Measurements from ENCODE around the gene DGKA.
A peak's percentile ranks its signal among the peaks of the same experiment; 100 is the strongest.
"Not testable (repeated sequence)": the region's sequence is repeated elsewhere in the genome, so short reads cannot be mapped to it uniquely, and the experiment has no call there.

The DGKA gene

DNA sequence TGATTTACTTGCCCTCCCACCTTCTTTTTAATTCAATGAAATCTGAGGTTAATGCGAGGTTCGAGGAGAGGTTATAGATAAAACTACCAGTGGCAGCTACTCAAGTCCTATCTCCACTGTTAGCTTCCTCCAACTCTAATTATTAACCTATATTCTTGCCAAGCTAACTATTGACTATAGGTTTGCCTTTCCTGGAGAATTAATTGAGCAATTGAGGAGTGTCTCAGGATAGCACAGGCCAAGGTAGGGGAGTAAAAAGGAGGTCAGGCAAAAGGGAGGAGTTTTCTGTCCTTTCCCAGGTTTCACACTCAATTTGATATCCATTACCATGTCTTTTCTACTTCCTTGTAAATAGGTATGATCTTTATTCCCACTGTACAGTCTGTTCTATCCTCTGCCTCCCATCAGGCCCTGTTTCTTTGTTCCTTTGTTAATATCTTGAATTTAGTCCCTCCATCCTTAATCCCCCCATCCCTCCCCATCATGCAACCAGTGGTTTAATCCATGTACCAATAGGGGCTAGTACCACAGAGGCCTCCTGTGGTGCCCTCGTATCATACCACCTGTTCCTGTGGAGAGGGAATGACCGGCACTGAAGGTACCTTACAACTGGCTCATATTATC is 62.4 kb downstream of the DGKA start:
- Mint-ChIP-seq H3K27ac (no peak overlapping the region), H3K4me1 (ENCODE audit: low read depth) (peaks cover 16% of the 10 kb centered on the region), H3K4me3 (no peak overlapping the region), H3K36me3 (ENCODE audit: low read depth) (peaks cover 36% of the 10 kb centered on the region), H3K9me3 (no peaks in the 10 kb centered on the region), H3K27me3 (peaks cover 9% of the 10 kb centered on the region)

DNA sequence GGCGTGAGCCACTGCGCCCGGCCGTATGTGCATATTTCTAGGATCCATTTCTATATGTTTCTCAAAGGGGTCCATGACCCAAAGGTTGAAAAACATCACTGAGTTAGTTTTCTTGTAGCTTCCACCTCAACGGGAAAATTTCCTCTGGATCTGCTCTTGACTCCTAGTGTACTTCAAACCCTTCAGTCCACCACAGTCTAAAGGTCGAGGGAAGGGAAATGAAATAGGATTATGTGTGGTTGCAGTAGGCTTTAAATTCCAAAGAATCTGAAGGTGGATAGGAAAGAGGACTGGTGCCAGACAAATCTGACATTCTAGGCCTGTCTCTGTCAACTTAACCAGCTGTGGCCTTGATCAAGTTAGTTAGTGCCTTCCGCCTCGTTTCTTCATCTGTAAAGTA is 64.4 kb downstream of the DGKA start:
- Mint-ChIP-seq H3K27me3 (peaks cover 9% of the 10 kb centered on the region), H3K4me3 (no peak overlapping the region), H3K4me1 (ENCODE audit: low read depth) (peaks cover 21% of the 10 kb centered on the region), H3K9me3 (no peaks in the 10 kb centered on the region), H3K27ac (no peak overlapping the region), H3K36me3 (ENCODE audit: low read depth) (peaks cover 27% of the 10 kb centered on the region)

DNA sequence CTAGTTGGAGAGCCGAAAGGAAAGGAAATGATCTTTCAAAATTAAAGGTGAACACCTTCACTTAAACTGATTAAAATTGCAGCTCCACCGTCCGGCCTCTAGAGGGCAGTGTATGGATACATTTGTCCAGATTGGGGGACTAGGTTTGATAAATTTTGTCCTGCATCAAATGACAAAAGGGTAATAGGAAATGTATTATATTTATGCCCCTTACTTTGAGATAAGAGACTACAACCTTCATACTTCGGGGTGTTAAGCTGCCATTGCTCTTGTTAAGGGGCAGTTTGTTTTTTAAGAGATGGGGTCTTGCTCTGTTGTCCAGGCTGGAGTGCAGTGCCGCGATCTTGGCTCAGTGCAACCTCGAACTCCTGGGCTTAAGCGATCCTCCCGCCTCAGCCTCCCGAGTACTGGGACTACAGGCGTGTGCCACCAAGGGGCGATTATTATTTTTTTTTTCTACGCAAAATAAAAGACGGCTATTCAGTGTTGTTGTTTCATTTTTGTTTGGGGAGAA is 65.3 kb downstream of the DGKA start:
- no peaks in the 10 kb centered on the region for H3K9me3 Mint-ChIP-seq
- H3K4me1 Mint-ChIP-seq (ENCODE audit: low read depth): peaks cover 21% of the 10 kb centered on the region
- peak overlapping the region; percentile 78 for H3K4me3 Mint-ChIP-seq
- peaks cover 9% of the 10 kb centered on the region for H3K27me3 Mint-ChIP-seq
- no peak overlapping the region for H3K27ac Mint-ChIP-seq
- peaks cover 18% of the 10 kb centered on the region for H3K36me3 Mint-ChIP-seq (ENCODE audit: low read depth)

DNA sequence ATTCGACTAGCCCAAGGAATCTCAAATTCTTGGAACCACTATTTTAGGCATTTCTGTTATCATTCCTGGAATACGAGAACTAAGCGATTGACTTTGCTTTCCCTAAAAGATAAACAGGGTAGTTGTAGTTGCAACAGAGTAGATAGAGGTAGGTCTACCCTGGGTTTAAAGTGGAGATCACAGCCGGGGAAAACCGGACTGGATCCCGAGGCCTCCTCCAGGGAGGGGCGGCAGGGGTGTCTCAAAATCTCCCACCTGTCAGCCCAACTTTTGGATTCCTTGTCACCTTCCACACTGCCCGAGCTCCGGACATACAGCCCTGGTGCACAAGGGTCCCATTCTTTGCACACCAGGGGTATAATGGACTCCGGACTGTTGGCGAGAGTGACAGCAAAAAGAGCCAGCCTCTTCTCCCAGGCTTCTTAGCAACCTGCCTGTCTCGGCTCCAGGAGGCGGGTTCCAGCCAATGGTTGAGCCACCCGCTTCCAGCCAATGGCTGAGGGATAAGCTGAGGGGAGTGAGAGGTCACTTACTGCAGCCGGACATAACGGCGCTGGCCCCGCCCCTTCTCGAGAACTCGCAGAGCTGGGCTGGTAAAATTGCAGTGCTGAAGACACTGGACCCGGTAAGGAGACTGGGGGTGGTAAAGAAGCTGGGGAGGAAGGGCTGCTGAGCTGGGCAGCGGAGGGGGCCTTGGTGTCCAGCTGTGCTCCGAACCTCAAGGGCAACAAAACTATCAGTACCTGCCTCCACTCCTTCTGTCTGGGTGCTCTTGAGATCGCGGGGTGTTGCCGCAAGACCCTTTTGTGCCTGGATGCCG is 66.0 kb downstream of the DGKA start, which contains the start of gene SUOX:
Gene SUOX, plus strand, starts transcription at position 562 of the 820 bp plus-strand sequence. CDS start 4,946 bp downstream, outside the sequence.
- no peaks in the 10 kb centered on the region for H3K9me3 Mint-ChIP-seq
- peaks cover 9% of the 10 kb centered on the region for H3K27me3 Mint-ChIP-seq
- peak within 1 kb of the TSS; percentile 78 for H3K4me3 Mint-ChIP-seq
- H3K27ac Mint-ChIP-seq: peak within 1 kb of the TSS; percentile 5
- H3K4me1 Mint-ChIP-seq (ENCODE audit: low read depth): peaks cover 21% of the 10 kb centered on the region
- peaks cover 12% of the 10 kb centered on the region for H3K36me3 Mint-ChIP-seq (ENCODE audit: low read depth)

DNA sequence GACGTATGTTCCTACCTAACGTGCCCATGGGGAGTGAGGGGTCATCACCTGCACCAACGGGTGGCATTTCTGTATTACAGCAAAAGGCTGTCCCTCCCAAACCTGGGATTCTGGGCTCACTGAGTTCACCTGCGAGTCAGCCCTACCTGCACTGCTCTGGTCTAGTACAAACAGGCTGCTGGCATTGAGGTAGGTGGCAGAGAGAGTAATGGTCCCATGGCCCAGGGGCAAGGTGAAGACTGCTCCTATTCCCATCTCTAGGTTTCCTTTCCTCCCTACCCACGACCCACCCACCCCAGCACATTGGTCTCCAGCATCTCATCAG is 66.5 kb downstream of the DGKA start:
- H3K27ac Mint-ChIP-seq: no peak overlapping the region
- no peaks in the 10 kb centered on the region for H3K9me3 Mint-ChIP-seq
- peaks cover 9% of the 10 kb centered on the region for H3K27me3 Mint-ChIP-seq
- peaks cover 7% of the 10 kb centered on the region for H3K36me3 Mint-ChIP-seq (ENCODE audit: low read depth)
- peaks cover 21% of the 10 kb centered on the region for H3K4me1 Mint-ChIP-seq (ENCODE audit: low read depth)
- H3K4me3 Mint-ChIP-seq: peak overlapping the region; percentile 78

DNA sequence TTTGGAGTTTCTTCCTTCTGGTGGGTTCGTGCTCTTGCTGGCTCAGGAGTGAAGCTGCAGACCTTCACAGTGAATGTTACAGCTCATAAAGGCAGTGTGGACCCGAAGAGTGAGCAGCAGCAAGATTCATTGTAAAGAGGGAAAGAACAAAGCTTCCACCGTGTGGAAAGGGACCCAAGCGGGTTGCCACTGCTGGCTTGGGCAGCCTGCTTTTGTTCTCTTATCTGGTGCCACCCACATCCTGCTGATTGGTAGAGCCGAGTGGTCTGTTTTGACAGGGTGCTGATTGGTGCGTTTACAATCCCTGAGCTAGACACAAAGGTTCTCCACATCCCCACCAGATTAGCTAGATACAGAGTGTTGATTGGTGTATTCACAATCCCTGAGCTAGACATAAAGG is 68.6 kb downstream of the DGKA start:
- H3K4me1 Mint-ChIP-seq (ENCODE audit: low read depth): peaks cover 21% of the 10 kb centered on the region
- H3K4me3 Mint-ChIP-seq; H3K9me3 Mint-ChIP-seq; H3K27ac Mint-ChIP-seq; H3K27me3 Mint-ChIP-seq; H3K36me3 Mint-ChIP-seq (ENCODE audit: low read depth): not testable (repeated sequence)

DNA sequence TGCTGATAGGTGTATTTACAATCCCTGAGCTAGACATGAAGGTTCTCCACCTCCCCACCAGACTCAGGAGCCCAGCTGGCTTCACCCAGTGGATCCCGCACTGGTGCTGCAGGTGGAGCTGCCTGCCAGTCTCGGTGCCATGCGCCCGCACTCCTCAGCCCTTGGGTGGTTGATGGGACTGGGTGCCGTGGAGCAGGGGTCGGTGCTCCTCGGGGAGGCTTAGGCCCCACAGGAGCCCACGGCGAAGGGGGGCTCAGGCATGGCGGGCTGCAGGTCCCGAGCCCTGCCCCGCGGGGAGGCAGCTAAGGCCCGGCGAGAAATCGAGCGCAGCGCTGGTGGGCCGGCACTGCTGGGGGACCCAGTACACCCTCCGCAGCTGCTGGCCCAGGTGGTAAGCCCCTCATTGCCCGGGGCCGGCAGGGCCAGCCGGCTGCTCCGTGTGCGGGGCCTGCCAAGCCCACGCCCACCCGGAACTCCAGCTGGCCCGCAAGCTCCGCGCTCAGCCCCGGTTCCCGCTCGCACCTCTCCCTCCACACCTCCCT is 69.1 kb downstream of the DGKA start:
- peaks cover 21% of the 10 kb centered on the region for H3K4me1 Mint-ChIP-seq (ENCODE audit: low read depth)
- not testable (repeated sequence) for H3K36me3 Mint-ChIP-seq (ENCODE audit: low read depth); H3K4me3 Mint-ChIP-seq; H3K9me3 Mint-ChIP-seq; H3K27me3 Mint-ChIP-seq; H3K27ac Mint-ChIP-seq

DNA sequence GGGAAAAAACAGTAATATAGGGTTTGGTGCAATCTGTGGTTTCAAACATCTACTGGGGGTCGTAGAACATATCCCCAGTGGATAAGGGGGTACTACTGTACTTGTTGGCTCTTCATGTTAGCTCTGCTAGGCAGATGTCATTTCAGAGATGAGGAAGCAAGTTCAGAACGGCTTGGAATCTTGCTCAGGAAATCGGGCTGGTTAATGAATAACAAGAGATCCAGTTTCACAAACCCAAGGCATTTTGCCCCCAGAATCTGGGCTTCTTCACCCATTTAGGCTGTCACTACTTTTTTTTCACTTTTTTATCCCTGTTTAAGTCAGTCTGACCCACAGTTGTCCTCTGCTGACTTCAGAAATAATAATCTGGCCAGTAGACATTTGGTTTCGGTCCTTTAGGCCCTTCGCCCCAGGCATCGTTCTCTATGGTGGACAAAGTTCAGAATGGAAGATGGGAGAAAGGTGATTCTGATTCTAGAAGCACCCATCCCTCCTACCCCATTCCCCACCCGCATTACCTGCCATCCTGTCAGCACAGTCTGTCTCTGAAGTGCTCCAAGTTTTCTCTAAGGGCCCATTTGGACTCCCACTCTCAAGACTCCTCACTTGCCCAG is 70.6 kb downstream of the DGKA start:
- H3K4me1 Mint-ChIP-seq (ENCODE audit: low read depth): peaks cover 13% of the 10 kb centered on the region
- no peak overlapping the region for H3K4me3 Mint-ChIP-seq
- H3K27ac Mint-ChIP-seq: no peak overlapping the region
- peaks cover 9% of the 10 kb centered on the region for H3K27me3 Mint-ChIP-seq
- peaks cover 3% of the 10 kb centered on the region for H3K36me3 Mint-ChIP-seq (ENCODE audit: low read depth)
- H3K9me3 Mint-ChIP-seq: no peaks in the 10 kb centered on the region

DNA sequence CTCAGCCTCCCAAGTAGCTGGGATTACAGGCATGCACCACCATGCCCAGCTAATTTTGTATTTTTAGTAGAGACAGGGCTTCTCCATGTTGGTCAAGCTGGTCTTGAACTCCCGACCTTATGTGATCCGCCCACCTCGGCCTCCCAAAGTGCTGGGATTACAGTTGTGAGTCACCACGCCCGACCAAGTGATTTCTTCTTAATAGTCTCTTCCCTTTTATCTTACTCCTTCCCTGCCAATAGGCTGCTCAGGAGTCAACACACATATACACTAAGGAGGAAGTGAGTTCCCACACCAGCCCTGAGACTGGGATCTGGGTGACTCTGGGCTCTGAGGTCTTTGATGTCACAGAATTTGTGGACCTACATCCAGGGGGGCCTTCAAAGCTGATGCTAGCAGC is 72.4 kb downstream of the DGKA start:
- not testable (repeated sequence) for H3K9me3 Mint-ChIP-seq, H3K4me3 Mint-ChIP-seq

More for the DNA sequence above, 72.4 kb downstream of the DGKA start:
- H3K27me3 Mint-ChIP-seq; H3K36me3 Mint-ChIP-seq (ENCODE audit: low read depth); H3K27ac Mint-ChIP-seq: not testable (repeated sequence)
- H3K4me1 Mint-ChIP-seq (ENCODE audit: low read depth): peaks cover 14% of the 10 kb centered on the region
